ENCODE measurements around the gene SMG5. TPM values are rescaled to one million over a fixed set of nuclear protein-coding genes. Genes with fewer than 3 reads are reported as not detected.
"Not testable (repeated sequence)": the region's sequence is repeated elsewhere in the genome, so short reads cannot be mapped to it uniquely, and the experiment has no call there.

Gene SMG5
- total RNA-seq, result 10 to 100 TPM; 35.7 to 67.8 (median 54.7) TPM

GRCh38 chr1:156282479-156283222 lies at the start of gene SMG5:
Gene SMG5, minus strand, starts transcription at chr1:156282825. Its CDS starts 145 bp downstream, at chr1:156282680.
- H3K4me1 ChIP-seq, result peaks cover 0 to 18% of the 10 kb centered on the region in 2 donors
- no peaks in the 10 kb centered on the region for H3K9me3 ChIP-seq
- H3K27me3 ChIP-seq, result no peaks in the 10 kb centered on the region
- peak within 1 kb of the TSS; percentile 88 to 94 for H3K27ac ChIP-seq
- peak within 1 kb of the TSS; percentile 77 to 96 (median 89) for H3K4me3 ChIP-seq
- peak; percentile 83 for TF ChIP-seq POLR2A (IDR thresholded peaks at IDR 0.05)
- no peak for TF ChIP-seq CTCF (IDR thresholded peaks at IDR 0.05)
- TF ChIP-seq POLR2AphosphoS5 (IDR thresholded peaks at IDR 0.05), result peak; percentile 90 to 94 (median 93)
- no peaks in the 10 kb centered on the region for H3K36me3 ChIP-seq
- peak; percentile 96 to 97 for DNase-seq (ENCODE audit: low spot score in 2 of 2)
- intact Hi-C loops (cut with DNase I; ENCODE audit: low total_unique reads), result no loop called here

- DNase-seq (ENCODE audit: low spot score in 2 of 2); H3K36me3 ChIP-seq: not testable (repeated sequence)
Measured at GRCh38 chr1:156323179-156323578, 40.6 kb upstream of the SMG5 start.

GRCh38 chr1:156320560-156320959 lies 37.9 kb upstream of the SMG5 start:
- no peak for DNase-seq (ENCODE audit: low spot score in 2 of 2)
- intact Hi-C loops (cut with DNase I; ENCODE audit: low total_unique reads), result no loop called here
- Histone ChIP-seq H3K4me3 (no peak overlapping the region), H3K4me1 (no peaks in the 10 kb centered on the region), H3K9me3 (no peaks in the 10 kb centered on the region), H3K36me3 (peaks cover 18% of the 10 kb centered on the region), H3K27me3 (no peaks in the 10 kb centered on the region), H3K27ac (no peak overlapping the region)
- TF ChIP-seq POLR2AphosphoS5 (IDR thresholded peaks at IDR 0.05) (no peak), CTCF (IDR thresholded peaks at IDR 0.05) (no peak), POLR2A (IDR thresholded peaks at IDR 0.05) (no peak)

More at GRCh38 chr1:156323179-156323578, 40.6 kb upstream of the SMG5 start:
- intact Hi-C loops (cut with DNase I; ENCODE audit: low total_unique reads); H3K27me3 ChIP-seq; H3K4me3 ChIP-seq; H3K27ac ChIP-seq; H3K9me3 ChIP-seq; H3K4me1 ChIP-seq: not testable (repeated sequence)

- intact Hi-C loops (cut with DNase I; ENCODE audit: low total_unique reads), result no loop called here
- no peak overlapping the region for H3K27ac ChIP-seq
- DNase-seq (ENCODE audit: low spot score in 2 of 2), result no peak
- no peaks in the 10 kb centered on the region for H3K9me3 ChIP-seq
- TF ChIP-seq POLR2AphosphoS5 (IDR thresholded peaks at IDR 0.05), result no peak
- no peak for TF ChIP-seq POLR2A (IDR thresholded peaks at IDR 0.05)
- TF ChIP-seq CTCF (IDR thresholded peaks at IDR 0.05), result peak in 2 of 3 donors; percentile 38 to 42
- no peak overlapping the region for H3K4me3 ChIP-seq
- peaks cover 19% of the 10 kb centered on the region for H3K36me3 ChIP-seq
- H3K27me3 ChIP-seq, result no peaks in the 10 kb centered on the region
- H3K4me1 ChIP-seq, result no peaks in the 10 kb centered on the region
Measured at GRCh38 chr1:156319664-156320063, 37.0 kb upstream of the SMG5 start.

GRCh38 chr1:156316909-156317308 lies 34.3 kb upstream of the SMG5 start:
- intact Hi-C loops (cut with DNase I; ENCODE audit: low total_unique reads), result no loop called here
- Histone ChIP-seq H3K36me3 (peaks cover 21% of the 10 kb centered on the region), H3K4me1 (no peaks in the 10 kb centered on the region), H3K27ac (no peak overlapping the region), H3K4me3 (no peak overlapping the region), H3K9me3 (no peaks in the 10 kb centered on the region), H3K27me3 (no peaks in the 10 kb centered on the region)
- no peak for DNase-seq (ENCODE audit: low spot score in 2 of 2)
- no peak for TF ChIP-seq POLR2AphosphoS5 (IDR thresholded peaks at IDR 0.05)
- no peak for TF ChIP-seq POLR2A (IDR thresholded peaks at IDR 0.05)
- no peak for TF ChIP-seq CTCF (IDR thresholded peaks at IDR 0.05)

All from breast epithelium (tissue), 4 donors.